ENCODE results near the gene UNC13B. TPM values are rescaled to one million over a fixed set of nuclear protein-coding genes. Genes with fewer than 3 reads are reported as not detected.

UNC13B gene
- total RNA-seq, 4 donors from 2014 or later = 19.1 to 46.9 (median 35.1) TPM

- DNase-seq = no peak
- Histone ChIP-seq H3K27ac (no peak overlapping the region), H3K4me1 (no peaks in the 10 kb centered on the region), H3K4me3 (replicated peaks in 1 of 3) (no peak overlapping the region), H3K9me3 (no peaks in the 10 kb centered on the region), H3K27me3 (no peaks in the 10 kb centered on the region), H3K36me3 (no peaks in the 10 kb centered on the region)
- TF ChIP-seq POLR2A (IDR thresholded peaks at IDR 0.05) (no peak), CTCF (IDR thresholded peaks at IDR 0.05) (no peak)
- intact Hi-C loops (cut with DNase I) = no loop called here
- 82 to 90% methylated on average over 1 of the region's 1 CpG for WGBS, 2 donors
Measured at GRCh38 chr9:35414889-35415288, 253.1 kb downstream of the UNC13B start.

GRCh38 chr9:35415402-35416097, 253.7 kb downstream of the UNC13B start:
- Histone ChIP-seq H3K9me3 (no peaks in the 10 kb centered on the region), H3K36me3 (no peaks in the 10 kb centered on the region), H3K4me1 (no peaks in the 10 kb centered on the region), H3K27ac (no peak overlapping the region), H3K4me3 (replicated peaks in 1 of 3) (no peak overlapping the region), H3K27me3 (no peaks in the 10 kb centered on the region)
- intact Hi-C loops (cut with DNase I) = no loop called here
- TF ChIP-seq POLR2A (IDR thresholded peaks at IDR 0.05) (no peak), CTCF (IDR thresholded peaks at IDR 0.05) (no peak)
- DNase-seq = no peak
- 63 to 67% methylated on average over 6 of the region's 6 CpGs for WGBS, 2 donors

- intact Hi-C loops (cut with DNase I) = no loop called here
- Histone ChIP-seq H3K9me3 (no peaks in the 10 kb centered on the region), H3K27me3 (no peaks in the 10 kb centered on the region)
Measured at GRCh38 chr9:35416098-35416427, 254.3 kb downstream of the UNC13B start.

GRCh38 chr9:35422346-35422745, 260.5 kb downstream of the UNC13B start:
- Histone ChIP-seq H3K4me3 (replicated peaks in 1 of 3) (no peak overlapping the region), H3K36me3 (no peaks in the 10 kb centered on the region), H3K27ac (no peak overlapping the region), H3K9me3 (no peaks in the 10 kb centered on the region), H3K27me3 (no peaks in the 10 kb centered on the region), H3K4me1 (no peaks in the 10 kb centered on the region)
- no peak for DNase-seq
- intact Hi-C loops (cut with DNase I) = no loop called here
- TF ChIP-seq POLR2A (IDR thresholded peaks at IDR 0.05) (no peak), CTCF (IDR thresholded peaks at IDR 0.05) (no peak)
- 98% methylated on average over 1 of the region's 1 CpG for WGBS, 2 donors

More at GRCh38 chr9:35416098-35416427, 254.3 kb downstream of the UNC13B start:
- H3K27ac ChIP-seq = no peak overlapping the region
- no peak for DNase-seq
- WGBS, 2 donors = 65 to 75% methylated on average over 2 of the region's 2 CpGs
- no peak for TF ChIP-seq POLR2A (IDR thresholded peaks at IDR 0.05)
- TF ChIP-seq CTCF (IDR thresholded peaks at IDR 0.05) = no peak
- H3K4me3 ChIP-seq (replicated peaks in 1 of 3) = no peak overlapping the region
- H3K4me1 ChIP-seq = no peaks in the 10 kb centered on the region
- H3K36me3 ChIP-seq = no peaks in the 10 kb centered on the region

GRCh38 chr9:35422753-35423152, 260.9 kb downstream of the UNC13B start:
- Histone ChIP-seq H3K27me3 (no peaks in the 10 kb centered on the region), H3K4me1 (no peaks in the 10 kb centered on the region)

More at GRCh38 chr9:35422753-35423152, 260.9 kb downstream of the UNC13B start:
- H3K36me3 ChIP-seq = no peaks in the 10 kb centered on the region
- TF ChIP-seq POLR2A (IDR thresholded peaks at IDR 0.05) (no peak), CTCF (IDR thresholded peaks at IDR 0.05) (no peak)
- H3K27ac ChIP-seq = no peak overlapping the region
- intact Hi-C loops (cut with DNase I) = no loop called here
- no peak for DNase-seq
- no peak overlapping the region for H3K4me3 ChIP-seq (replicated peaks in 1 of 3)
- H3K9me3 ChIP-seq = no peaks in the 10 kb centered on the region
- WGBS, 2 donors = 75 to 79% methylated on average over 2 of the region's 2 CpGs
